GM19455 (cell line): Measurements from ENCODE around the gene AIFM3.
"Not testable (repeated sequence)": the region's sequence is repeated elsewhere in the genome, so short reads cannot be mapped to it uniquely, and the experiment has no call there.

Experiments
- ATAC-seq: cut with Tn5 transposase; IDR thresholded peaks from one replicate; pipeline ENCODE4 v1.9.1; 2021; ENCODE audit not compliant: unreplicated experiment

The AIFM3 gene

GRCh38 chr22:20966883-20967696 is at the start of gene AIFM3:
TSS of gene AIFM3 (plus strand) at chr22:20967255. CDS start at chr22:20967945, 690 bp downstream.
- ATAC-seq: no peak

GRCh38 chr22:20918663-20919218 is 48.3 kb upstream of the AIFM3 start:
- no peak for ATAC-seq

- no peak for ATAC-seq
Observed at GRCh38 chr22:20919718-20920117, 47.3 kb upstream of the AIFM3 start.

GRCh38 chr22:20920881-20921203 is 46.2 kb upstream of the AIFM3 start:
- ATAC-seq: no peak

GRCh38 chr22:20922141-20922751 is 44.8 kb upstream of the AIFM3 start:
- ATAC-seq: no peak

GRCh38 chr22:20926243-20926642 is 40.8 kb upstream of the AIFM3 start:
- no peak for ATAC-seq

GRCh38 chr22:20927940-20928572 is 39.0 kb upstream of the AIFM3 start:
- no peak for ATAC-seq

- ATAC-seq: no peak
Observed at GRCh38 chr22:20928573-20928967, 38.5 kb upstream of the AIFM3 start.

GRCh38 chr22:20930004-20930403 is 37.1 kb upstream of the AIFM3 start:
- no peak for ATAC-seq

- ATAC-seq: not testable (repeated sequence)
Observed at GRCh38 chr22:20930435-20930834, 36.6 kb upstream of the AIFM3 start.

- no peak for ATAC-seq
Observed at GRCh38 chr22:20931126-20931654, 35.9 kb upstream of the AIFM3 start.

GRCh38 chr22:20933910-20934309 is 33.1 kb upstream of the AIFM3 start:
- no peak for ATAC-seq

- not testable (repeated sequence) for ATAC-seq
Observed at GRCh38 chr22:20935049-20935448, 32.0 kb upstream of the AIFM3 start.

- not testable (repeated sequence) for ATAC-seq
Observed at GRCh38 chr22:20935780-20936539, 31.1 kb upstream of the AIFM3 start.

- no peak for ATAC-seq
Observed at GRCh38 chr22:20937031-20937793, 29.8 kb upstream of the AIFM3 start.

- no peak for ATAC-seq
Observed at GRCh38 chr22:20937794-20938671, 29.0 kb upstream of the AIFM3 start.

GRCh38 chr22:20939457-20940185 is 27.4 kb upstream of the AIFM3 start:
- ATAC-seq: not testable (repeated sequence)

GRCh38 chr22:20940186-20940651 is 26.8 kb upstream of the AIFM3 start:
- ATAC-seq: no peak
